ENCODE results near the gene PHF21A. TPM values are rescaled to one million over a fixed set of nuclear protein-coding genes. Genes with fewer than 3 reads are reported as not detected.

PHF21A gene
- polyA plus RNA-seq, 3 donors, result 41.0 to 48.1 (median 47.5) TPM

- no peak for DNase-seq (ENCODE audit: low read depth in 3 of 3, low spot score in 2 of 3)
These were observed 194.5 kb downstream of the PHF21A start for GRCh38 chr11:45926536-45927331.

- DNase-seq (ENCODE audit: low read depth in 3 of 3, low spot score in 2 of 3), result no peak
These were observed 195.3 kb downstream of the PHF21A start for GRCh38 chr11:45926001-45926401.

GRCh38 chr11:45925550-45925949 lies 195.7 kb downstream of the PHF21A start:
- DNase-seq (ENCODE audit: low read depth in 3 of 3, low spot score in 2 of 3), result no peak

- DNase-seq (ENCODE audit: low read depth in 3 of 3, low spot score in 2 of 3), result no peak
These were observed 196.3 kb downstream of the PHF21A start for GRCh38 chr11:45924927-45925326.

- no peak for DNase-seq (ENCODE audit: low read depth in 3 of 3, low spot score in 2 of 3)
These were observed 197.0 kb downstream of the PHF21A start for GRCh38 chr11:45924036-45924915.

GRCh38 chr11:45922425-45923082 lies 198.7 kb downstream of the PHF21A start, which contains the start of gene LARGE2:
LARGE2 (plus strand) TSS chr11:45922656; CDS start chr11:45922883, 227 bp downstream.
- DNase-seq (ENCODE audit: low read depth in 3 of 3, low spot score in 2 of 3), result no peak

- no peak for DNase-seq (ENCODE audit: low read depth in 3 of 3, low spot score in 2 of 3)
These were observed 199.5 kb downstream of the PHF21A start for GRCh38 chr11:45921561-45922424.

GRCh38 chr11:45920531-45921477 lies 200.4 kb downstream of the PHF21A start:
- no peak for DNase-seq (ENCODE audit: low read depth in 3 of 3, low spot score in 2 of 3)

DNA sequence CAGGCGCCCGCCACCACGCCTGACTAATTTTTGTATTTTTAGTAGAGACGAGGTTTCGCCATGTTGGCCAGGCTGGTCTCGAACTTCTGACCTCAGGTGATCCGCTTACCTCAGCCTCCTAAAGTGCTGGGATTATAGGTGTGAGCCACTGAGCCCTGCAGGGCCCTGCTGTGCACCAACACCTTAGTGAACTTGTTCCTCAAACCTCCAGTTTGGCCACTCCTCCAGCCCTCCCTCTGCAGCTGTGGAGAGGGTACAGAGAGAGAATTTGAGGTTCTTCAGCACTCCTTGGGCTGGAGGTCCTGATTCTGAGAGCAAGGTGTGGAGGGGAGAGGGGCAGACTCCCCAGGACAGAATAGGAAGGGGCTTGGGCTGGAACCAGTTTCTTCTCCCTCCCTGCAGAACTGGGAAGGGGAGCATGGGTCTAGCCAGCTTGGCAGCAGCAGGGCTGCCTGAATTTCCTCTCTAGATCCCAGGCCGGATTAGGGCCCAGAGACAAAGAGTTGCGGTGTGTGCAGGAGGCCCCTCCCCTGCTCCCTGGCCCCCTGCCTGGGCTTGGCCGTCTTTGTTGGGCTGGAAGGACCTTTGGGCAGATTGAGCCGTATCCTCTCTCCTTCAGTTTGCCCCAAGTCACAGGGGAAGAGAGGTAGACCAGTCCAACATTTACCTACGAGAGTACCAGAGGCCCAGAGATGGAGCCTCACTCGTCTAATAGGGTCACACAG lies 201.3 kb downstream of the PHF21A start:
- no peak for DNase-seq (ENCODE audit: low read depth in 3 of 3, low spot score in 2 of 3)

- DNase-seq (ENCODE audit: low read depth in 3 of 3, low spot score in 2 of 3), result no peak
These were observed 202.1 kb downstream of the PHF21A start for GRCh38 chr11:45918962-45919675.

- DNase-seq (ENCODE audit: low read depth in 3 of 3, low spot score in 2 of 3), result no peak
These were observed 202.8 kb downstream of the PHF21A start for GRCh38 chr11:45918331-45918941.

GRCh38 chr11:45917623-45918330 lies 203.5 kb downstream of the PHF21A start, which contains the start of gene PEX16:
PEX16 (minus strand) TSS chr11:45917877; CDS start chr11:45917811, 66 bp downstream.
- peak; percentile 91 to 94 (median 93) for DNase-seq (ENCODE audit: low read depth in 3 of 3, low spot score in 2 of 3)

- DNase-seq (ENCODE audit: low read depth in 3 of 3, low spot score in 2 of 3), result no peak
These were observed 204.0 kb downstream of the PHF21A start for GRCh38 chr11:45917286-45917622.

GRCh38 chr11:45915446-45915845 lies 205.8 kb downstream of the PHF21A start:
- no peak for DNase-seq (ENCODE audit: low read depth in 3 of 3, low spot score in 2 of 3)

- no peak for DNase-seq (ENCODE audit: low read depth in 3 of 3, low spot score in 2 of 3)
These were observed 207.2 kb downstream of the PHF21A start for GRCh38 chr11:45913942-45914635.

GRCh38 chr11:45913514-45913913 lies 207.7 kb downstream of the PHF21A start:
- no peak for DNase-seq (ENCODE audit: low read depth in 3 of 3, low spot score in 2 of 3)
